ENCODE data around the gene CIAO3. TPM values are rescaled to one million over a fixed set of nuclear protein-coding genes. Genes with fewer than 3 reads are reported as not detected.

Gene CIAO3
- 16.8 and 31.4 TPM in 2 replicates for total RNA-seq

GRCh38 chr16:740764-741505, at the start of gene CIAO3:
TSS of gene CIAO3 (minus strand) at chr16:740997. CDS start at chr16:740985, 12 bp downstream.

GRCh38 chr16:788399-789126, 47.8 kb upstream of the CIAO3 start, which contains the start of gene CHTF18:
TSS of gene CHTF18 (plus strand) at chr16:788620. CDS start at chr16:788685, 65 bp downstream.

GRCh38 chr16:787978-788398, 47.2 kb upstream of the CIAO3 start, which contains the start of gene RPUSD1:
TSS of gene RPUSD1 (minus strand) at chr16:788381. CDS start at chr16:787737, 644 bp downstream.

GRCh38 chr16:760545-761343, 19.9 kb upstream of the CIAO3 start, which contains the start of gene MSLN:
TSS of gene MSLN (plus strand) at chr16:760734. CDS start at chr16:762681, 1,947 bp downstream.

GRCh38 chr16:726438-727290, 14.1 kb downstream of the CIAO3 start, which contains the start of the genes CCDC78 and HAGHL:
TSS of gene CCDC78 (minus strand) at chr16:726443. CDS start at chr16:726367, 76 bp downstream.
TSS of gene HAGHL (plus strand) at chr16:727106. CDS start at chr16:727510, 404 bp downstream.

GRCh38 chr16:720990-721764, 19.6 kb downstream of the CIAO3 start, which contains the start of gene ANTKMT:
TSS of gene ANTKMT (plus strand) at chr16:721146. CDS start at chr16:721275, 129 bp downstream.

GRCh38 chr16:714558-715476, 26.0 kb downstream of the CIAO3 start, which contains the start of gene METRN:
TSS of gene METRN (plus strand) at chr16:715118. CDS start at chr16:715290, 172 bp downstream.

GRCh38 chr16:705431-706188, 35.2 kb downstream of the CIAO3 start, which contains the start of gene FBXL16:
TSS of gene FBXL16 (minus strand) at chr16:705801. CDS start at chr16:697405, 8,396 bp downstream.

GRCh38 chr16:684071-684794, 56.6 kb downstream of the CIAO3 start, which contains the start of gene JMJD8:
TSS of gene JMJD8 (minus strand) at chr16:684334. CDS start at chr16:684319, 15 bp downstream.

GRCh38 chr16:679814-680624, 60.8 kb downstream of the CIAO3 start, which contains the start of gene STUB1:
TSS of gene STUB1 (plus strand) at chr16:680410. CDS start at chr16:680526, 116 bp downstream.

Other genes starting within 250 kb of the CIAO3 start
- 32.9 and 43.7 TPM in 2 replicates for gene CAPN15, start 213.3 kb downstream of the CIAO3 start, total RNA-seq
- not detected in 2 replicates for gene PRR35, start 180.6 kb downstream of the CIAO3 start, total RNA-seq
- 2.2 and 6.5 TPM in 2 replicates for gene NHLRC4, start 174.0 kb downstream of the CIAO3 start, total RNA-seq
- 22.4 and 30.7 TPM in 2 replicates for gene PIGQ, start 171.0 kb downstream of the CIAO3 start, total RNA-seq
- gene RAB40C, start 150.9 kb downstream of the CIAO3 start, total RNA-seq = 11.6 and 18.6 TPM in 2 replicates
- under 0.01 TPM in 1 of 2 replicates, not detected in the other for gene WFIKKN1, start 110.0 kb downstream of the CIAO3 start, total RNA-seq
- gene METTL26, start 104.7 kb downstream of the CIAO3 start, total RNA-seq = 119 and 170 TPM in 2 replicates
- gene MCRIP2, start 99.2 kb downstream of the CIAO3 start, total RNA-seq = 28.2 and 41.8 TPM in 2 replicates
- gene WDR90, start 91.6 kb downstream of the CIAO3 start, total RNA-seq = 9.2 and 12.6 TPM in 2 replicates
- 48.6 and 67.3 TPM in 2 replicates for gene RHOT2, start 72.9 kb downstream of the CIAO3 start, total RNA-seq
- 2.9 TPM in 1 of 2 replicates, not detected in the other for gene RHBDL1, start 65.3 kb downstream of the CIAO3 start, total RNA-seq
- 147 and 190 TPM in 2 replicates for gene STUB1, start 60.6 kb downstream of the CIAO3 start, total RNA-seq
- gene JMJD8, start 56.7 kb downstream of the CIAO3 start, total RNA-seq = 43.3 and 83.1 TPM in 2 replicates
- gene WDR24, start 50.6 kb downstream of the CIAO3 start, total RNA-seq = 9.7 and 12.8 TPM in 2 replicates
- gene FBXL16, start 35.2 kb downstream of the CIAO3 start, total RNA-seq = 1.9 and 2.9 TPM in 2 replicates
- gene METRN, start 25.9 kb downstream of the CIAO3 start, total RNA-seq = 84.7 and 120 TPM in 2 replicates
- gene ANTKMT, start 19.9 kb downstream of the CIAO3 start, total RNA-seq = 13.4 and 19.0 TPM in 2 replicates
- gene CCDC78, start 14.6 kb downstream of the CIAO3 start, total RNA-seq = 1.6 and 4.5 TPM in 2 replicates
- 4.0 and 25.1 TPM in 2 replicates for gene HAGHL, start 13.9 kb downstream of the CIAO3 start, total RNA-seq
- not detected in 2 replicates for gene MSLN, start 19.7 kb upstream of the CIAO3 start, total RNA-seq
- 20.0 and 33.5 TPM in 2 replicates for gene RPUSD1, start 47.4 kb upstream of the CIAO3 start, total RNA-seq
- 16.6 and 22.0 TPM in 2 replicates for gene CHTF18, start 47.6 kb upstream of the CIAO3 start, total RNA-seq
- not detected in 2 replicates for gene GNG13, start 59.7 kb upstream of the CIAO3 start, total RNA-seq
- 12.1 and 38.6 TPM in 2 replicates for gene LMF1, start 230.0 kb upstream of the CIAO3 start, total RNA-seq
- gene SOX8, start 240.8 kb upstream of the CIAO3 start, total RNA-seq = 2.8 and 5.4 TPM in 2 replicates

Measured in cardiac atrium fibroblast (primary cell).